ENCODE measurements around the gene PAM. TPM values are rescaled to one million over a fixed set of nuclear protein-coding genes. Genes with fewer than 3 reads are reported as not detected.

PAM gene
- total and polyA plus RNA-seq, 2 of the 8 experiments (the other 6 are each of a cell fraction or from before 2014, with no cell fraction given), result 30.4 to 67.8 TPM

- TF ChIP-seq POLR2A (IDR thresholded peaks at IDR 0.05; ENCODE audit: control extremely low read depth in 1 of 2, low read depth in 2 of 2, low read length in 2 of 2), result no peak
- no peak for TF ChIP-seq ZNF274 (IDR thresholded peaks at IDR 0.05; ENCODE audit: borderline replicate concordance, extremely low read depth, low read length)
Measured at GRCh38 chr5:102795526-102795925, 40.4 kb downstream of the PAM start (continued).

Measured in H1 (cell line).